Neural progenitor cell (in vitro differentiated cells): ENCODE data around the gene UHRF2.

Experiments
- CTCF ChIP-seq: fragments of 200-600 bp; sonication (generic); IDR thresholded peaks from 2 replicates; pipeline ENCODE4 v1.5.1; 2017; ENCODE audit warnings: antibody characterized with exemption, mild to moderate bottlenecking
- EZH2 ChIP-seq: fragments of 200-600 bp; sonication (generic); IDR thresholded peaks from 2 replicates; pipeline ENCODE4 v1.6.1; 2017; ENCODE audit warnings: antibody characterized with exemption, mild to moderate bottlenecking, moderate library complexity
- EZH2phosphoT487 ChIP-seq: fragments of 200-600 bp; sonication (generic); IDR thresholded peaks from 2 replicates; pipeline ENCODE4 v1.6.1; 2017; ENCODE audit warnings: antibody characterized with exemption

- TF ChIP-seq CTCF (no peak), EZH2phosphoT487 (no peak), EZH2 (no peak)
These were observed 86.0 kb downstream of the UHRF2 start for GRCh38 chr9:6498982-6499381.
